Measurements from ENCODE around the gene LCK. TPM values are rescaled to one million over a fixed set of nuclear protein-coding genes. Genes with fewer than 3 reads are reported as not detected.

LCK gene
- total and polyA plus RNA-seq, 4 donors: 2.4 to 8.9 (median 4.3) TPM

DNA sequence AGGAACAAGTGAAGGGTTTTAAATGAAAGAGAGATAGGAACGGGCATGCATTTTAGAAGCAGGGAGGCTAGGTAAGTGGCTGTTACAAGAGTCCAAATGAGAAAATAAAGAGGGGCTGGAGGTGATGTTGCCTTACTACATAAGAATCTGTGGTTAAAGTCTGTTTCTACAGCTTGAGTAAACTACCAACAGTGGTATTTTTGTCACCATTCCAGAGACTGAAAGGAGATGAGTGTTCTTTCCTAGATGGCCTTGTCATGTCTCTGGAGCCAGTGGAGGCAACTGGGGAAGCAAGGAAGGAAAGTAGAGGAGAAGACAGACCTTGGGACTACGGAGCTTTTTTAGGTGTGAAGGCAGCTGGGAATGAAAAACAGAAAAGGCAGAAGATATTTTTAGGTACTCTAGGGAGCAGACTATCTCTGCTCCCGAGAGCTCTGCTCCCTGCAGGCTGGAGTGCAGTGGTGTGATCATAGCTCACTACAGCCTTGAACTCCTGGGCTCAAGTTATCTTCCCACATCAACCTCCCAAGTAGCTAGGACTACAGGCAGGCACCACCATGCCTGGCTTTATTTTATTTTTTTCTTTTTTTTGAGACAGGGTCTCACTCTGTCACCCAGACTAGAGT is 53.0 kb downstream of the LCK start:
- peaks cover 16 to 22% (median 19%) of the 10 kb centered on the region in 4 donors for H3K36me3 ChIP-seq (ENCODE audit: control insufficient read depth in 4 of 4, insufficient read depth in 4 of 4, low read length in 4 of 4)
- TF ChIP-seq, protein P1, sequence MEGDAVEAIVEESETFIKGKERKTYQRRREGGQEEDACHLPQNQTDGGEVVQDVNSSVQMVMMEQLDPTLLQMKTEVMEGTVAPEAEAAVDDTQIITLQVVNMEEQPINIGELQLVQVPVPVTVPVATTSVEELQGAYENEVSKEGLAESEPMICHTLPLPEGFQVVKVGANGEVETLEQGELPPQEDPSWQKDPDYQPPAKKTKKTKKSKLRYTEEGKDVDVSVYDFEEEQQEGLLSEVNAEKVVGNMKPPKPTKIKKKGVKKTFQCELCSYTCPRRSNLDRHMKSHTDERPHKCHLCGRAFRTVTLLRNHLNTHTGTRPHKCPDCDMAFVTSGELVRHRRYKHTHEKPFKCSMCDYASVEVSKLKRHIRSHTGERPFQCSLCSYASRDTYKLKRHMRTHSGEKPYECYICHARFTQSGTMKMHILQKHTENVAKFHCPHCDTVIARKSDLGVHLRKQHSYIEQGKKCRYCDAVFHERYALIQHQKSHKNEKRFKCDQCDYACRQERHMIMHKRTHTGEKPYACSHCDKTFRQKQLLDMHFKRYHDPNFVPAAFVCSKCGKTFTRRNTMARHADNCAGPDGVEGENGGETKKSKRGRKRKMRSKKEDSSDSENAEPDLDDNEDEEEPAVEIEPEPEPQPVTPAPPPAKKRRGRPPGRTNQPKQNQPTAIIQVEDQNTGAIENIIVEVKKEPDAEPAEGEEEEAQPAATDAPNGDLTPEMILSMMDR (IDR thresholded peaks at IDR 0.05; ENCODE audit: control extremely low read depth, extremely low read depth): no peak
- DNase-seq (no peak), ATAC-seq (ENCODE audit: insufficient read depth, low FRiP score) (no peak)
- H3K4me1 ChIP-seq (ENCODE audit: control insufficient read depth in 5 of 5, insufficient read depth in 5 of 5, low read length in 5 of 5): peaks cover 0 to 11% (median 0%) of the 10 kb centered on the region in 5 donors
- no peak overlapping the region for H3K4me3 ChIP-seq
- H3K27me3 ChIP-seq (ENCODE audit: control insufficient read depth in 3 of 3, insufficient read depth in 3 of 3, low read length in 2 of 3): no peaks in the 10 kb centered on the region
- H3K27ac ChIP-seq (ENCODE audit: low read depth in 1 of 2, low read length in 1 of 2): no peak overlapping the region
- H3K9ac ChIP-seq (ENCODE audit: insufficient read depth in 1 of 2, low read length in 2 of 2): no peak overlapping the region
- H3K9me3 ChIP-seq (ENCODE audit: control insufficient read depth in 4 of 4, insufficient read depth in 3 of 4, low read length in 3 of 4): no peaks in the 10 kb centered on the region
- WGBS, 2 donors: 91 to 96% methylated on average over 3 of the region's 3 CpGs

DNA sequence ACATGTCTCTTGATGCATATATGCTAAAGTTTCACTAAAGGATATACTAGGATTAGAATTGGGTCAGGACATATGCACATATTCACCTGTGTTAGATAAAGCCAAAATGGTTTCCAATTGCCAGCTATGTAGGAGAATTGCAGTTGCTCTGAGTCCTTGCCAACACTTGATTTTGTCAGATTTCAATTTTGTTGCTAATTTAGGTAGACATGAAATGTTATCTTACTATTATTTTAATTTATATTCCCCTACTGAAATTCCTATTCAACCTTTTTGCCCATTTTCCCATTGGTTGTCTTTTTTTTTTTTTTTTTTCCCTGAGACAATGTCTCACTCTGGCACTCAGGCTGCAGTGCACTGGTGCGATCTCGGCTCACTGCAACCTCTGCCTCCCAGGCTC is 54.2 kb downstream of the LCK start:
- Histone ChIP-seq H3K27ac (ENCODE audit: low read depth in 1 of 2, low read length in 1 of 2) (no peak overlapping the region), H3K4me1 (ENCODE audit: control insufficient read depth in 5 of 5, insufficient read depth in 5 of 5, low read length in 5 of 5) (peaks cover 0 to 11% (median 0%) of the 10 kb centered on the region in 5 donors), H3K27me3 (ENCODE audit: control insufficient read depth in 3 of 3, insufficient read depth in 3 of 3, low read length in 2 of 3) (no peaks in the 10 kb centered on the region), H3K9ac (ENCODE audit: insufficient read depth in 1 of 2, low read length in 2 of 2) (no peak overlapping the region), H3K9me3 (ENCODE audit: control insufficient read depth in 4 of 4, insufficient read depth in 3 of 4, low read length in 3 of 4) (no peaks in the 10 kb centered on the region), H3K36me3 (ENCODE audit: control insufficient read depth in 4 of 4, insufficient read depth in 4 of 4, low read length in 4 of 4) (peaks cover 15 to 22% (median 19%) of the 10 kb centered on the region in 4 donors), H3K4me3 (no peak overlapping the region)
- ATAC-seq (ENCODE audit: insufficient read depth, low FRiP score) (no peak), DNase-seq (no peak)
- TF ChIP-seq, protein P1 (IDR thresholded peaks at IDR 0.05; ENCODE audit: control extremely low read depth, extremely low read depth): no peak
- 98 to 99% methylated on average over 2 of the region's 2 CpGs for WGBS, 2 donors

DNA sequence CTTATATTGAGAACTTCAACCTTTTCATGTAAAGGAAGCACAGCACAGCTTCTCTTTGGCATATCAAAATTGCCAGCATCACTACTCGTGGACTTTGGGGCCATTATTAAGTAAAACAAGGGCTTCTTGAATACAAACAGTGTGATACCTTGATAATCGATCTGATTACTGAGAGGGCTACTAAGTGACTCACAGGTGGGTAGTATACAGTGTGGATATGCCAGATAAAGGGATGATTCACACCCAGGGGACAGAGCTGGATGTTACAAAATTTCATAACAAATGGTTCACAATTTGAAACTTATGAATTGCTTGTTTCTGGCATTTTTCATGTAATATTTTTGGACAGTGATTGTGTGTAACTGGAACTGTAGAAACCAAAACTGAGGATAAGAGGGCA is 56.3 kb downstream of the LCK start:
- Histone ChIP-seq H3K27ac (ENCODE audit: low read depth in 1 of 2, low read length in 1 of 2) (no peak overlapping the region), H3K9ac (ENCODE audit: insufficient read depth in 1 of 2, low read length in 2 of 2) (no peak overlapping the region), H3K36me3 (ENCODE audit: control insufficient read depth in 4 of 4, insufficient read depth in 4 of 4, low read length in 4 of 4) (peaks cover 15 to 22% (median 19%) of the 10 kb centered on the region in 4 donors), H3K9me3 (ENCODE audit: control insufficient read depth in 4 of 4, insufficient read depth in 3 of 4, low read length in 3 of 4) (no peaks in the 10 kb centered on the region), H3K4me3 (no peak overlapping the region), H3K27me3 (ENCODE audit: control insufficient read depth in 3 of 3, insufficient read depth in 3 of 3, low read length in 2 of 3) (no peaks in the 10 kb centered on the region), H3K4me1 (ENCODE audit: control insufficient read depth in 5 of 5, insufficient read depth in 5 of 5, low read length in 5 of 5) (peaks cover 0 to 11% (median 4%) of the 10 kb centered on the region in 5 donors)
- WGBS, 2 donors: 79 to 96% methylated on average over 2 of the region's 2 CpGs
- TF ChIP-seq, protein P1 (IDR thresholded peaks at IDR 0.05; ENCODE audit: control extremely low read depth, extremely low read depth): no peak
- ATAC-seq (ENCODE audit: insufficient read depth, low FRiP score) (no peak), DNase-seq (no peak)

DNA sequence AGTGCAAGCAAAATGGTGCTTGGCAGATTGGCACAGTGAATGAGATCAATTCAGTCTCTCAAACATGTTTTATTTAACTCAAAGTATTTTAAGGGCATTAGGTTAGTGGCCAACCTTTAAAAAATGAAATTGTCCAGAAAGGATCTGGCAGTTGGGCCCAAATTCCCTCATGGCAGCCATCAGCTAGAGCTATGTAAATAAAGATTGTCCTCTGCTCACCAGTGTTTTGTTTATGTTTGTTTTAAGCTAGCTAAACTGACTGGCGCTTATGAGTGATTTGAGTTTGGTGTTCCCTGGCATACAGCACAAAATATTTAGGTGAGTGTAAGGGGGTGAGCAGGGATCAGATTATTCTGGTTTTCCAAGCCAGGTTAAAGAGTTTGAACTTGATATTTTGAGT is 58.9 kb downstream of the LCK start:
- H3K9ac ChIP-seq (ENCODE audit: insufficient read depth in 1 of 2, low read length in 2 of 2): no peak overlapping the region
- no peak for DNase-seq
- WGBS, 2 donors: 64 to 73% methylated on average over 1 of the region's 1 CpG
- no peak overlapping the region for H3K4me3 ChIP-seq
- no peaks in the 10 kb centered on the region for H3K27me3 ChIP-seq (ENCODE audit: control insufficient read depth in 3 of 3, insufficient read depth in 3 of 3, low read length in 2 of 3)
- peaks cover 4 to 11% (median 4%) of the 10 kb centered on the region in 4 donors for H3K36me3 ChIP-seq (ENCODE audit: control insufficient read depth in 4 of 4, insufficient read depth in 4 of 4, low read length in 4 of 4)
- H3K4me1 ChIP-seq (ENCODE audit: control insufficient read depth in 5 of 5, insufficient read depth in 5 of 5, low read length in 5 of 5): peaks cover 0 to 9% (median 4%) of the 10 kb centered on the region in 5 donors
- no peaks in the 10 kb centered on the region for H3K9me3 ChIP-seq (ENCODE audit: control insufficient read depth in 4 of 4, insufficient read depth in 3 of 4, low read length in 3 of 4)
- TF ChIP-seq, protein P1 (IDR thresholded peaks at IDR 0.05; ENCODE audit: control extremely low read depth, extremely low read depth): no peak
- no peak overlapping the region for H3K27ac ChIP-seq (ENCODE audit: low read depth in 1 of 2, low read length in 1 of 2)
- no peak for ATAC-seq (ENCODE audit: insufficient read depth, low FRiP score)
